WERI-Rb-1 (cell line): ENCODE results near the gene ASIC4.

Experiments used
- DNase-seq: peaks from one replicate; pipeline ENCODE4 v3.0.0-alpha.2; 2020
- H3K27ac ChIP-seq: fragments of 250-450 bp; sonication (Bioruptor Pico); 2 replicates; pipeline ENCODE4 v1.5.1; 2020; ENCODE audit warnings: mild to moderate bottlenecking, moderate library complexity
- H3K27me3 ChIP-seq: fragments of 250-450 bp; sonication (Bioruptor Pico); 2 replicates; pipeline ENCODE4 v1.5.1; 2021; ENCODE audit warnings: mild to moderate bottlenecking, low read depth, moderate library complexity; ENCODE audit not compliant: insufficient read depth, severe bottlenecking
- H3K36me3 ChIP-seq: fragments of 250-450 bp; sonication (Bioruptor Pico); 2 replicates; pipeline ENCODE4 v1.5.1; 2020; ENCODE audit warnings: mild to moderate bottlenecking, moderate library complexity
- H3K4me3 ChIP-seq: 2 replicates; pipeline ENCODE4 v1.5.1; 2011; ENCODE audit warnings: low read depth, mild to moderate bottlenecking, control low read depth, low read length
- H3K9me3 ChIP-seq: fragments of 250-450 bp; sonication (Bioruptor Pico); 2 replicates; pipeline ENCODE4 v1.5.1; 2021; ENCODE audit warnings: mild to moderate bottlenecking, moderate library complexity; ENCODE audit not compliant: severe bottlenecking
- TF ChIP-seq, protein P1 (sequence below): IDR thresholded peaks from 2 replicates; pipeline ENCODE4 v1.5.1; 2011; ENCODE audit warnings: low read depth, mild to moderate bottlenecking, control low read depth, inconsistent platforms, low read length

The ASIC4 gene

DNA sequence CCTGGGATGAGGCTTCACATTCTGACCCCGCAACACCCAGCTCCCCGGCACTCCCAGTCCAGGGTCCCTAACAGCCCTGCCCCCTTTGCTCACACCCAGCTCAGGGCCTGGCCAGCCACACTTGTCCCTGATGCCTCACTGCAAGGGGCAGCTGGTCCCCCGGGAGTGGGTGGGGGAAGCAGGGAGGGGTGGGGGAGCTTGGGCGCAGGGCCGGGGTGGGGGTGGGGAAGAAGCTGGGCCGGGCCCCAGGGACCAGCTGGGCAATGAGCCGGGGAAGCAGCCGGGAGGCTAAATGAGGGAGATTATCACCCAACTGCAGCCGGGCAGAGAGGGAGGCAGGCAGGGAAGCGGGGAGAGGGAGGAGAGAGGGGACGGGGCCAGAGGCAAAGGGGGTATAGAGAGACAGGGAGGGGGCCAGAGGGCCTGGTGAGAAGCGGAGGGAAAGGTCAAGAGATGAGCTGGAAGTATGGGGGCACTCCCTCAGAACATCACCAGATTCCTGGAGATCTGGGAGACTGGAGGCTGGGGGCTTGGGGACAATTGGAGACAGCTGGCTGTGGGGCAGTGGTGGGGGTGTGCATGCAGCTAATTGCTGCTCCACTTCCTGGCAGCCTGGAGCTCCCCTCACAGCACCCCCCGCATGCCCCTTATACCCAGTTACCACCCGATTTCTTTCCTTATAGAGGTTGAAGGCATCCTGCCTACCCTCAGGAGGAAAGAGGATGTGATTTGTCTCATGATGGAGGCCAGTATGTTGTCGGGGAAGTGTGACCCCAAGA lies 2.5 kb upstream of the ASIC4 start:
- DNase-seq: peak; percentile 93
- Histone ChIP-seq H3K27me3 (no peaks in the 10 kb centered on the region), H3K4me3 (peak overlapping the region; percentile 27), H3K36me3 (peaks cover under 1% of the 10 kb centered on the region), H3K9me3 (no peaks in the 10 kb centered on the region), H3K27ac (peak overlapping the region; percentile 98)
- TF ChIP-seq, protein P1, sequence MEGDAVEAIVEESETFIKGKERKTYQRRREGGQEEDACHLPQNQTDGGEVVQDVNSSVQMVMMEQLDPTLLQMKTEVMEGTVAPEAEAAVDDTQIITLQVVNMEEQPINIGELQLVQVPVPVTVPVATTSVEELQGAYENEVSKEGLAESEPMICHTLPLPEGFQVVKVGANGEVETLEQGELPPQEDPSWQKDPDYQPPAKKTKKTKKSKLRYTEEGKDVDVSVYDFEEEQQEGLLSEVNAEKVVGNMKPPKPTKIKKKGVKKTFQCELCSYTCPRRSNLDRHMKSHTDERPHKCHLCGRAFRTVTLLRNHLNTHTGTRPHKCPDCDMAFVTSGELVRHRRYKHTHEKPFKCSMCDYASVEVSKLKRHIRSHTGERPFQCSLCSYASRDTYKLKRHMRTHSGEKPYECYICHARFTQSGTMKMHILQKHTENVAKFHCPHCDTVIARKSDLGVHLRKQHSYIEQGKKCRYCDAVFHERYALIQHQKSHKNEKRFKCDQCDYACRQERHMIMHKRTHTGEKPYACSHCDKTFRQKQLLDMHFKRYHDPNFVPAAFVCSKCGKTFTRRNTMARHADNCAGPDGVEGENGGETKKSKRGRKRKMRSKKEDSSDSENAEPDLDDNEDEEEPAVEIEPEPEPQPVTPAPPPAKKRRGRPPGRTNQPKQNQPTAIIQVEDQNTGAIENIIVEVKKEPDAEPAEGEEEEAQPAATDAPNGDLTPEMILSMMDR: no peak

DNA sequence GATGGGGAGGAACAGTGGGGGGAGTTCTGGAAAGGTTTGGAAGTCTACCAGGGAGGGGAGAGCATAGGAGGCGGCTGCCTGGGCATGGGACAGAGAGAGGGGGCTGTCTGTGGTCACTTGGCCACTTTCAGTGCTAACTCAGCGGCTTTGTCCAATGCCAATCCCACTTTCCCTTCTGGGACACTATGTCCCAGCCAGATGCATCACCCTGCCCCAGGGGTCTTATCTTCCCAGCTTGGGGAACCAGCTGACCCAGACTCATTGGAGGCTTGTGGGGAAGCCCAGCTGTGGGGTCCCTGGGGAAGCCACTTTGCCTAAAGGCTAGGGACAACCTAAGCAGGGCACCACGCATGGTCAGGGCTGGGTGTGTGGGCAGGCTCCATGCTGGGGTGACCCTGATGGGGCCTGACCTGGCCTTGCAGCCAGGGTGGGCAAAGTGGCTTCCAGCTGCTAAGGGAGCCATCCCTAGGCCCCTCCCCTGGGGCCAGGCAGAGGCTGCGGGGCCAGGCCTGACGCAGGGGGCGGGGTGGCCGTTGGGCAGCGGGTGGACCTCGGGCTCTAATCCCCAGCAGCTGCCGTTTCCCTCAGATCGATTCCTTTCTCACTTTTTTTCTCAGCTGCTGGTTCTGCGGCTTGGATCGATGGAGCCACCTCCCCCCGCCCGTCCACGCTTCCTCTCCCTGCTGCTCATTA lies 1.6 kb upstream of the ASIC4 start:
- H3K27me3 ChIP-seq: no peaks in the 10 kb centered on the region
- peak overlapping the region; percentile 98 for H3K27ac ChIP-seq
- peak overlapping the region; percentile 26 for H3K4me3 ChIP-seq
- no peaks in the 10 kb centered on the region; the same call in 1 of the 2 replicates for H3K36me3 ChIP-seq
- H3K9me3 ChIP-seq: no peaks in the 10 kb centered on the region
- TF ChIP-seq, protein P1: no peak
- DNase-seq: peak; percentile 92

DNA sequence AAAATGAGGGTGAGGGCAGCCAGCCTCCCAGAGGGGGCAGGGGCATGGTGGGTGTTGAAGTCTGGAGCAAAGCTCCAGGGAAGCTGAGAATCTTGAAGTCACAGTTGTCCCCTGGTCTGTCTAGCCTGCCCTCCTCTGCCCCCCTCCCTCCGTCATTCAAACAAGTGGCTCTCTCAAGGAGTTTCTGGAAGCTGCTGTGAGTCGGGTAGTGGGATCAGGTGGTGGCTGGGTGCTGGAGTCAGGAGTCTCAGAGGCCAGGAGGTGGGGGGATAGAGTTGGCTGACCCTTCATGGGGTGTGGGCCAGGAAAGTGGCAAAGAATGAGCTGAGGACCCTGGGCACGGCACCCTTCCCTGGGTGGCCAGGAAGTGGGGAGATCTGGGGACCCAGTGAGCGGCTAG lies 495 bp upstream of the ASIC4 start:
- H3K4me3 ChIP-seq: peak overlapping the region; percentile 65
- no peaks in the 10 kb centered on the region; the same call in none of the 2 replicates for H3K36me3 ChIP-seq
- no peaks in the 10 kb centered on the region for H3K9me3 ChIP-seq
- TF ChIP-seq, protein P1: no peak
- H3K27me3 ChIP-seq: no peaks in the 10 kb centered on the region
- DNase-seq: peak; percentile 61
- peak overlapping the region; percentile 98 for H3K27ac ChIP-seq

DNA sequence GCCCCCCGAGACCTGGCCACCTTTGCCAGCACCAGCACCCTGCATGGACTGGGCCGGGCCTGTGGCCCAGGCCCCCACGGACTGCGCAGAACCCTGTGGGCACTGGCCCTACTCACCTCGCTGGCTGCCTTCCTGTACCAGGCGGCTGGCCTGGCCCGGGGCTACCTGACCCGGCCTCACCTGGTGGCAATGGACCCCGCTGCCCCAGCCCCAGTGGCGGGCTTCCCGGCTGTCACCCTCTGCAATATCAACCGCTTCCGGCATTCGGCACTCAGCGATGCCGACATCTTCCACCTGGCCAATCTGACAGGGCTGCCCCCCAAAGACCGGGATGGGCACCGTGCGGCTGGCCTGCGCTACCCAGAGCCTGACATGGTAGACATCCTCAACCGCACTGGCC lies 554 bp downstream of the ASIC4 start:
- no peaks in the 10 kb centered on the region; the same call in none of the 2 replicates for H3K36me3 ChIP-seq
- no peaks in the 10 kb centered on the region for H3K27me3 ChIP-seq
- peak overlapping the region; percentile 98 for H3K27ac ChIP-seq
- H3K9me3 ChIP-seq: no peaks in the 10 kb centered on the region
- H3K4me3 ChIP-seq: peak overlapping the region; percentile 65
- DNase-seq: no peak
- TF ChIP-seq, protein P1: no peak

DNA sequence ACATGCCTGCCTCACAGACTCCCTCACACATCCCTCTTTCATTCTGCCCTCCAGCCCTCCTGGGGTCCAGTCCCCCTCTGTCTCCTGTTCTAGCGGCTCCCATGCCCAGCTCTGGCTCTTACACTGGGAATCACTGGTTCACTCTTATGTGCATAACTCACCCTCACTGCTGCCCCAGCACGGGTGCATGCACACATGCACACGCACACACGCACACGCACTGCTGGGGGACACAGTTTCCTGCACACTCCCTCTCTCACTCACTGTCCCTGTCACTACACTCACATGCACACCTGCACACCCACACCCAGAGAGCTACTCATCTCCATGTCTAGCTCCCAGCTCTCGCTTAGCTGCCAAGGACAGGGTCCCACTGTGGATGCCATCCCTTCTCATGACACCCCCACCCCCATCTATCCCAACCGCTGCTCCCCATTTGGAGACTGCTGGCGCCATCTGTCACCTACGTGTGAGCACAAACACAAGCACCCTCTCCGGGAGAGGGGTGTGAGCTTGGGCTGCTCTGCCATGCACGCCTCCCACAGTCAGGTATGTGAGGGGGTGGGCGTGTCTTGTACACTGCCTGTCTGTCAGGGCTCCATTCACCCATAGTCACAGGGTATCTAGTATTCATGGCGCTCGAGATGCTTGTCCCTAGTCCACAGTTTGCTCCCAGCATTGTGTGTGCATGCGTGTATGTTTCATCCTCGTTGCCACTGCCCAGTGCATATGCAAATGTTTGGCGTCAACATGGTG lies 1.8 kb downstream of the ASIC4 start:
- DNase-seq: no peak
- Histone ChIP-seq H3K27me3 (no peaks in the 10 kb centered on the region), H3K27ac (peak overlapping the region; percentile 98), H3K9me3 (no peaks in the 10 kb centered on the region), H3K36me3 (no peaks in the 10 kb centered on the region; the same call in none of the 2 replicates), H3K4me3 (peak overlapping the region; percentile 65)
- TF ChIP-seq, protein P1: no peak
